GM23248 (cell line): ENCODE measurements around the gene AP2A2.

Source experiments
- EZH2 ChIP-seq: fragments of 200-600 bp; sonication (generic); IDR thresholded peaks from 2 replicates; pipeline ENCODE4 v1.6.1; 2018; ENCODE audit warnings: antibody characterized with exemption, mild to moderate bottlenecking; ENCODE audit not compliant: insufficient read depth, poor library complexity, severe bottlenecking
- EZH2phosphoT487 ChIP-seq: fragments of 200-600 bp; sonication (generic); IDR thresholded peaks from 2 replicates; pipeline ENCODE4 v1.6.1; 2018; ENCODE audit warnings: antibody characterized with exemption, moderate library complexity, mild to moderate bottlenecking, low read depth; ENCODE audit not compliant: insufficient read depth

DNA sequence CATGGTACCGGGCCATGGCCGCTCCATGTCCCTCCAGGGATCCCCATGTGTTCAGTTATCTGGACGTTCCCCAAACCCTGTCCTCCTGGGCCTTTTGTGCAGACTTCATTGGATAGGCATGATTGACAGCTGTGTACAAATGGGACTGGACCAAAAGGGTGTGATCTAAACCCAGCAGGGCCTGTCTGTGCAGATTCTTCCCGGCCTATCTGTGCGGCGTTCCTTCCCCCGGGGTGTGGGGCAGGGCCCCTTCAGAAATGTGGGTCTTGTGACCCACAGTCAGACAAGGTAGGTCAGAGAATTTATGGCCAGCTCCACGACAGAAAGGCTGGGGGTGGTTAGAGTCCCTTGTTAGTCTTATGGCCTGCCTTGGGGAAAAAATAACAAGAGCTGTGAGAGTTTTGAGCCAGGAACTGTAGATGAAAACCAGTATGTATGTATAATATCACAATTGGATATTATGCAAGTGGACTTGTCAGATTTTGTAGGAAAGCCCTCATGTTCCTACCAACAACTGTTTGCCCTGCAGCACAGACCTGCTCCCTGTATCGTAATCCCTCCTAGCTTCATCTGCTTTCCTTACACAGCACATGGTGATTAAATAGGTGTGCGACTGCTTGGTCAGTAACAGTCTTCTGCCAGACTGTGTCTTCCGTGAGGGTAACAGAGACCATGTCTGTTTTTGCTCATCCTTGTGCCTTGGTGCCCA, 31.7 kb downstream of the AP2A2 start:
- TF ChIP-seq EZH2phosphoT487: no peak
- TF ChIP-seq EZH2: no peak
